Neural progenitor cell (in vitro differentiated cells): ENCODE measurements around the gene MSI2.

Experiments
- CTCF ChIP-seq: fragments of 200-600 bp; sonication (generic); IDR thresholded peaks from 2 replicates; pipeline ENCODE4 v1.5.1; 2017; ENCODE audit warnings: antibody characterized with exemption, mild to moderate bottlenecking
- EZH2 ChIP-seq: fragments of 200-600 bp; sonication (generic); IDR thresholded peaks from 2 replicates; pipeline ENCODE4 v1.6.1; 2017; ENCODE audit warnings: antibody characterized with exemption, mild to moderate bottlenecking, moderate library complexity

DNA sequence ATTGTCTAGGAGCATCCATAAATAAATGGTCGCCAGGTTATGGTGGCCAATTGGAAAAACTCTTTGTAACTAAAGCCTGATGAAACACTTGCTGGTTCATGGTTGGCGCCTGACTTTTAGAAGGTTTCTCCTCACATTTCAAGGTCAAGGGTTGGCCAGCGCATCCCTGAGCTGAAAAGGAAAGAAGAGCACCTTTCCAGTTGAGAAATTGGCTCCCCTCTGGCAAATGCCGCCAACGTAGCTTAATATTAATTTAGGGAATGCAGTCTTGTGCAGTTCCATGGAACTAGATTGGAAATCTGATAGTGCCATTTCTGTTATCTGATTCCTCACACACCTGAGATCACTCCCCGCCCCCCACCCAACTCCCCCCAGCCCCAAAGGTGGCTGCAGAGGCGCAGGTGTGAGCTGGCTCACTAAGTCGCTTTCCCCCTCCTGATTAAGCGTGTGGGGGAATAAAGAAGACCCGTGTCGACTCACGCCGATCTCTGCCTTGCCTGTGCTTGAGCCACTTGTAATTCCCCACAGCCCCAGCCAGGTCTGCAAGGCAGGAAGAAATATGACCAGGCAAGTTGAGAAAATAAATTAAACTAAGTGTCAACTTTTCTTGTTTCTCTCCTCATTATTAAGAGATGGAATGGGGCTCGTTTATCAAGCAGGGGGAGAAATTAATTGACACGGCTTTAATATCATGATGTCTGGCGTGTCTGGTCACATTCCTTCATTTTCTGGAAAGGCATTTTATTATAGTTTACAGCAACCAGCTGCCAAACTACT lies 331.1 kb downstream of the MSI2 start:
- TF ChIP-seq CTCF, result no peak
- no peak for TF ChIP-seq EZH2
